SK-N-SH treated with all-trans-retinoic acid at 6 μM for 48 hours (cell line): ENCODE measurements around the gene FRMD4B.

ENCODE experiments used
- BACH2 ChIP-seq: fragments of 250-450 bp; sonication (Bioruptor Pico); IDR thresholded peaks from 2 replicates; pipeline ENCODE4 v1.9.0; 2021; ENCODE audit warnings: mild to moderate bottlenecking, borderline replicate concordance
- ESRRG ChIP-seq: fragments of 250-450 bp; sonication (Bioruptor Pico); IDR thresholded peaks from 2 replicates; pipeline ENCODE4 v1.6.1; 2021; ENCODE audit warnings: mild to moderate bottlenecking
- GLIS3 ChIP-seq: fragments of 250-450 bp; sonication (Bioruptor Pico); IDR thresholded peaks from 2 replicates; pipeline ENCODE4 v1.5.0; 2020; ENCODE audit warnings: mild to moderate bottlenecking, moderate library complexity
- OSR1 ChIP-seq: fragments of 250-450 bp; sonication (Bioruptor Pico); IDR thresholded peaks from 2 replicates; pipeline ENCODE4 v1.8.0; 2022; ENCODE audit warnings: moderate library complexity, mild to moderate bottlenecking, inconsistent platforms
- RARB ChIP-seq: fragments of 250-450 bp; sonication (Bioruptor Pico); IDR thresholded peaks from 2 replicates; pipeline ENCODE4 v1.8.0; 2021; ENCODE audit warnings: mild to moderate bottlenecking, moderate library complexity
- TOX ChIP-seq: fragments of 250-450 bp; sonication (Bioruptor Pico); IDR thresholded peaks from 2 replicates; pipeline ENCODE4 v1.8.0; 2021; ENCODE audit warnings: mild to moderate bottlenecking, moderate library complexity, borderline replicate concordance
- ZFP3 ChIP-seq: fragments of 250-450 bp; sonication (Bioruptor Pico); IDR thresholded peaks from 2 replicates; pipeline ENCODE4 v1.5.0; 2020; ENCODE audit warnings: mild to moderate bottlenecking, moderate library complexity
- ZFP30 ChIP-seq: fragments of 450-650 bp; formaldehyde crosslinking; IDR thresholded peaks from 2 replicates; pipeline ENCODE4 v1.5.0; 2022; ENCODE audit warnings: mild to moderate bottlenecking, moderate library complexity
- ZNF565 ChIP-seq: fragments of 450-650 bp; formaldehyde crosslinking; conservative IDR thresholded peaks from 2 replicates; pipeline ENCODE4 v1.5.0; 2020; ENCODE audit warnings: low read depth, mild to moderate bottlenecking, moderate library complexity
- ZNF70 ChIP-seq: fragments of 450-650 bp; formaldehyde crosslinking; IDR thresholded peaks from 2 replicates; pipeline ENCODE4 v1.5.0; 2020; ENCODE audit warnings: mild to moderate bottlenecking, moderate library complexity
- TF ChIP-seq, protein P1 (sequence below): fragments of 250-450 bp; sonication (Bioruptor Pico); IDR thresholded peaks from 2 replicates; pipeline ENCODE4 v1.5.1; 2020; ENCODE audit warnings: low read depth, mild to moderate bottlenecking, moderate library complexity
- TF ChIP-seq, protein P2 (sequence below): fragments of 250-450 bp; sonication (Bioruptor Pico); IDR thresholded peaks from 2 replicates; pipeline ENCODE4 v1.5.1; 2021; ENCODE audit warnings: mild to moderate bottlenecking, moderate library complexity
- TF ChIP-seq, protein P3 (sequence below): fragments of 250-450 bp; sonication (Bioruptor Pico); IDR thresholded peaks from 2 replicates; pipeline ENCODE4 v1.8.0; 2020; ENCODE audit warnings: mild to moderate bottlenecking, moderate library complexity, borderline replicate concordance

DNA sequence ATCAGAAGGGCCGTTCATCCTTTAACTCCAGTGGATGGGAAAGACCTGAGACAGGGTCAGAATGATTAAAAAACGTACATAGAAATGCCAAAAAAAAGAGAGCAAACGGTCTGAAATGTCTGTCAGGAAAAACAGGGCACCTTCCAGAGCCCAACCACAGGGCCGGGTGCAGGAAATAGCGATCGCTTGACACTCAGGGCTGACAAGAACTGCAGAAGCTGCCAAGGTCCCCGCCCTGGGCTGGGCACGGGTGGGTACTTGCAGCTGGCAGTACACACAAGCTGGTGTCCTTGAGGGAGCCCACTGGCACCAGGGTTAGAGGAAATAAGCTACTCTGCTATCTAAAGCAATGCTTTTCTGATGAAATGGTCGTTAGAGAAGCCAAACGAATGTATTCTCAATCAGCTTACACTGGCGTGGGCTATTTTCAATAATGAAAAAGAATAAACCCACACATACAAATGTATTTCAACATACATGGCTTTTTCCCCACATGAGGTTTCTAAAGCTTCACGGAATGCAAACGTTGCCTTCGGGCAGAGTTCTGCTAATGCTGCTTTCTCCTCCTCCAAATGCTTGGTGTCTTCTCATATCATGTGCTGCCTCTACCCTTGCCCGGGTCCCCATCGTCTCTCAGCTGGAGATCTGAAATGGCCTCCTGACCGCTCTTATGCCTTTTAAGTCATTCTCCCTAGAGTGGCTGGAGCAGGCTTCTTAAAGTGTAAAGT lies 15.6 kb downstream of the FRMD4B start:
- no peak for TF ChIP-seq RARB (CRISPR knock-in tag)
- no peak for TF ChIP-seq ZFP30 (CRISPR knock-in tag)
- TF ChIP-seq ZFP3 (CRISPR knock-in tag) = no peak
- no peak for TF ChIP-seq ZNF70 (CRISPR knock-in tag)
- no peak for TF ChIP-seq ZNF565 (CRISPR knock-in tag)
- TF ChIP-seq, protein P1, sequence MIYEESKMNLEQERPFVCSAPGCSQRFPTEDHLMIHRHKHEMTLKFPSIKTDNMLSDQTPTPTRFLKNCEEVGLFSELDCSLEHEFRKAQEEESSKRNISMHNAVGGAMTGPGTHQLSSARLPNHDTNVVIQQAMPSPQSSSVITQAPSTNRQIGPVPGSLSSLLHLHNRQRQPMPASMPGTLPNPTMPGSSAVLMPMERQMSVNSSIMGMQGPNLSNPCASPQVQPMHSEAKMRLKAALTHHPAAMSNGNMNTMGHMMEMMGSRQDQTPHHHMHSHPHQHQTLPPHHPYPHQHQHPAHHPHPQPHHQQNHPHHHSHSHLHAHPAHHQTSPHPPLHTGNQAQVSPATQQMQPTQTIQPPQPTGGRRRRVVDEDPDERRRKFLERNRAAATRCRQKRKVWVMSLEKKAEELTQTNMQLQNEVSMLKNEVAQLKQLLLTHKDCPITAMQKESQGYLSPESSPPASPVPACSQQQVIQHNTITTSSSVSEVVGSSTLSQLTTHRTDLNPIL (CRISPR knock-in tag) = no peak
- TF ChIP-seq, protein P2, sequence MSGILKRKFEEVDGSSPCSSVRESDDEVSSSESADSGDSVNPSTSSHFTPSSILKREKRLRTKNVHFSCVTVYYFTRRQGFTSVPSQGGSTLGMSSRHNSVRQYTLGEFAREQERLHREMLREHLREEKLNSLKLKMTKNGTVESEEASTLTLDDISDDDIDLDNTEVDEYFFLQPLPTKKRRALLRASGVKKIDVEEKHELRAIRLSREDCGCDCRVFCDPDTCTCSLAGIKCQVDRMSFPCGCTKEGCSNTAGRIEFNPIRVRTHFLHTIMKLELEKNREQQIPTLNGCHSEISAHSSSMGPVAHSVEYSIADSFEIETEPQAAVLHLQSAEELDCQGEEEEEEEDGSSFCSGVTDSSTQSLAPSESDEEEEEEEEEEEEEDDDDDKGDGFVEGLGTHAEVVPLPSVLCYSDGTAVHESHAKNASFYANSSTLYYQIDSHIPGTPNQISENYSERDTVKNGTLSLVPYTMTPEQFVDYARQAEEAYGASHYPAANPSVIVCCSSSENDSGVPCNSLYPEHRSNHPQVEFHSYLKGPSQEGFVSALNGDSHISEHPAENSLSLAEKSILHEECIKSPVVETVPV (CRISPR knock-in tag) = no peak
- TF ChIP-seq BACH2 = no peak
- TF ChIP-seq GLIS3 (CRISPR knock-in tag) = no peak
- TF ChIP-seq TOX (CRISPR knock-in tag) = no peak
- TF ChIP-seq, protein P3, sequence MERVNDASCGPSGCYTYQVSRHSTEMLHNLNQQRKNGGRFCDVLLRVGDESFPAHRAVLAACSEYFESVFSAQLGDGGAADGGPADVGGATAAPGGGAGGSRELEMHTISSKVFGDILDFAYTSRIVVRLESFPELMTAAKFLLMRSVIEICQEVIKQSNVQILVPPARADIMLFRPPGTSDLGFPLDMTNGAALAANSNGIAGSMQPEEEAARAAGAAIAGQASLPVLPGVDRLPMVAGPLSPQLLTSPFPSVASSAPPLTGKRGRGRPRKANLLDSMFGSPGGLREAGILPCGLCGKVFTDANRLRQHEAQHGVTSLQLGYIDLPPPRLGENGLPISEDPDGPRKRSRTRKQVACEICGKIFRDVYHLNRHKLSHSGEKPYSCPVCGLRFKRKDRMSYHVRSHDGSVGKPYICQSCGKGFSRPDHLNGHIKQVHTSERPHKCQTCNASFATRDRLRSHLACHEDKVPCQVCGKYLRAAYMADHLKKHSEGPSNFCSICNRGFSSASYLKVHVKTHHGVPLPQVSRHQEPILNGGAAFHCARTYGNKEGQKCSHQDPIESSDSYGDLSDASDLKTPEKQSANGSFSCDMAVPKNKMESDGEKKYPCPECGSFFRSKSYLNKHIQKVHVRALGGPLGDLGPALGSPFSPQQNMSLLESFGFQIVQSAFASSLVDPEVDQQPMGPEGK (CRISPR knock-in tag) = no peak
- TF ChIP-seq OSR1 (CRISPR knock-in tag) = no peak
- TF ChIP-seq ESRRG (CRISPR knock-in tag) = no peak
